Natural killer cell treated with Interleukin-12 subunit alpha and Interleukin-12 subunit beta and Interleukin-15 and Interleukin-18, amount 100 ng/mL, for 72 hours (primary cell): ENCODE measurements around the gene SYNGR1. TPM values are rescaled to one million over a fixed set of nuclear protein-coding genes. Genes with fewer than 3 reads are reported as not detected.
"Not testable (repeated sequence)": the region's sequence is repeated elsewhere in the genome, so short reads cannot be mapped to it uniquely, and the experiment has no call there.

ENCODE experiments used
- ATAC-seq, 2 donors: fragments of 150-1000 bp; cut with Tn5 transposase in 1 of 2; sonication (Bioruptor Pico), chemical (Tn5 transposase) in 1 of 2; 2 replicates each; pipeline ENCODE4 v1.10.0; 2021
- DNase-seq: peaks from one replicate; pipeline ENCODE4 v3.0.0; 2022; ENCODE audit warnings: low spot score
- H3K27ac Mint-ChIP-seq, 2 donors: 1 replicate in 1 of 2; 2 replicates in 1 of 2; pipeline ENCODE4 v1.8.0; 2022; ENCODE audit warnings: mixed read lengths in 2 of 2, mild to moderate bottlenecking in 1 of 2, moderate library complexity in 1 of 2
- H3K27me3 Mint-ChIP-seq, 2 donors: 1 replicate in 1 of 2; 2 replicates in 1 of 2; pipeline ENCODE4 v1.8.0; 2022; ENCODE audit warnings: mixed read lengths in 2 of 2
- H3K36me3 Mint-ChIP-seq: one replicate; pipeline ENCODE4 v1.8.0; 2022; ENCODE audit warnings: mixed read lengths
- H3K4me1 Mint-ChIP-seq, 2 donors: 1 replicate in 1 of 2; 2 replicates in 1 of 2; pipeline ENCODE4 v1.8.0; 2022; ENCODE audit warnings: low read depth in 2 of 2, mixed read lengths in 2 of 2, mild to moderate bottlenecking in 1 of 2
- H3K4me3 Mint-ChIP-seq: one replicate; pipeline ENCODE4 v1.8.0; 2022; ENCODE audit warnings: mixed read lengths
- H3K9me3 Mint-ChIP-seq: 2 replicates; pipeline ENCODE4 v1.8.0; 2022; ENCODE audit warnings: mixed read lengths
- total RNA-seq, 2 donors: library from RNA; stranded (reverse); gene quantifications; one replicate each; pipeline ENCODE4 v1.2.3, GENCODE V29; 2022

The SYNGR1 gene
- total RNA-seq, 2 donors from 2014 or later = 1.1 to 2.0 TPM

DNA sequence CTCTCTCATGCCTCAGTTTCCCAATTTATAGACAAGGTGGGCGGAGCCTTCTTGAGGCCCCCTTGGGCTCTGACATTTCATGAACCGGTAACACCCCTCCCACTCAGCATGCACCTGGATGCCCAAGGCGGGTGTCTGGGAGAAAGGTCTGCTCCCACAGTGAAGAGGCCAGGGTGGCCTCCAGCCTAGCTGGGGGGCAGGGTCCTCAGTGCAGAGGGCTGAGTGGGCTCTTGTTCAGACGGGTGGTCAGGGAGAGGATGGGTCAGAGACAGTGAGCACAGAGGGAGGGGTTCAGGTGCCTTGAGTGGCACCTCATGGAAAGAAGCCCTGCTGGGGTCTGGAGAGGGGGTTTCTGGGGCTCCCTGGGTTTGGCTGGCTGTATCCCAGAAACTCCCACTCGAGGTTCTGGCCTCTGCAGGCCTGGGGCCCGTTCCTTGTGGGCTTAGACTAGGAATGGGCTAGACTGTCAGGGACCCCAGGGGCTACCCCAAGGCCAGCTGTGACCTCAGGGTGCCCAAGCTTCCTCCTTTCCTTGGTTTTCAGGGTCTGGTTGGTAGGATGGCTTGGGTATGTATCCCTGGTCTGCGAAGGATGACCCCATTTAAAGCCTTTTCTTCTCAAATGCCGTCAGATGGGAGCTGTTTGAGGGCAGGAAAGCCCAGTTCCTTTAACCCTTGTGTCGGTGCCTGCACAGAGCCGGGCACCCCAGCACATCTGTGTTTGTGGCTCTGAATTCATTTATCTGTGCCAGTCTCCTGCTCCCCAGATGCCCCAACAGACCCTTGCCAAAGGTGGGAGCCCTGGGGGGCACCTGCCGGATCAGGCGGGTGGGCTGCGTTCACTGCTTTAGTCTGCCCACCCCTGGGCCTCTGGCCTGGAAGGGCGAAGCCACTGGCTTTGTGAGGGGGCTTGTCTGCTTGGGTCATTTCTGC lies 1.2 kb downstream of the SYNGR1 start:
- Mint-ChIP-seq H3K36me3 (no peaks in the 10 kb centered on the region), H3K4me1 (peaks cover 14 to 16% of the 10 kb centered on the region in 2 donors), H3K4me3 (peak overlapping the region; percentile 55), H3K27ac (peak overlapping the region in 1 of 2 donors; percentile 34), H3K27me3 (no peaks in the 10 kb centered on the region), H3K9me3 (no peaks in the 10 kb centered on the region)
- DNase-seq (no peak), ATAC-seq (no peak)

GRCh38 chr22:39351689-39352214 lies 2.0 kb downstream of the SYNGR1 start:
- DNase-seq = no peak
- H3K27ac Mint-ChIP-seq = peak overlapping the region in 1 of 2 donors; percentile 34

GRCh38 chr22:39352306-39352891 lies 2.6 kb downstream of the SYNGR1 start:
- no peak for DNase-seq
- no peaks in the 10 kb centered on the region for H3K36me3 Mint-ChIP-seq
- ATAC-seq = no peak
- peaks cover 14 to 18% of the 10 kb centered on the region in 2 donors for H3K4me1 Mint-ChIP-seq
- no peaks in the 10 kb centered on the region for H3K27me3 Mint-ChIP-seq
- H3K9me3 Mint-ChIP-seq = no peaks in the 10 kb centered on the region
- no peak overlapping the region for H3K4me3 Mint-ChIP-seq
- H3K27ac Mint-ChIP-seq = no peak overlapping the region

More at GRCh38 chr22:39351689-39352214, 2.0 kb downstream of the SYNGR1 start:
- Mint-ChIP-seq H3K4me3 (peak overlapping the region; percentile 55), H3K9me3 (no peaks in the 10 kb centered on the region), H3K36me3 (no peaks in the 10 kb centered on the region), H3K27me3 (no peaks in the 10 kb centered on the region), H3K4me1 (peaks cover 14 to 18% of the 10 kb centered on the region in 2 donors)
- ATAC-seq = peak in 1 of 2 donors; percentile 22

- Mint-ChIP-seq H3K4me3 (peak overlapping the region; percentile 8), H3K36me3 (no peaks in the 10 kb centered on the region), H3K27ac (no peak overlapping the region), H3K9me3 (no peaks in the 10 kb centered on the region), H3K27me3 (no peaks in the 10 kb centered on the region), H3K4me1 (peaks cover 14 to 18% of the 10 kb centered on the region in 2 donors)
- DNase-seq (peak; percentile 76), ATAC-seq (peak; percentile 70 to 84)
Observed at GRCh38 chr22:39353346-39353745, 3.6 kb downstream of the SYNGR1 start.

DNA sequence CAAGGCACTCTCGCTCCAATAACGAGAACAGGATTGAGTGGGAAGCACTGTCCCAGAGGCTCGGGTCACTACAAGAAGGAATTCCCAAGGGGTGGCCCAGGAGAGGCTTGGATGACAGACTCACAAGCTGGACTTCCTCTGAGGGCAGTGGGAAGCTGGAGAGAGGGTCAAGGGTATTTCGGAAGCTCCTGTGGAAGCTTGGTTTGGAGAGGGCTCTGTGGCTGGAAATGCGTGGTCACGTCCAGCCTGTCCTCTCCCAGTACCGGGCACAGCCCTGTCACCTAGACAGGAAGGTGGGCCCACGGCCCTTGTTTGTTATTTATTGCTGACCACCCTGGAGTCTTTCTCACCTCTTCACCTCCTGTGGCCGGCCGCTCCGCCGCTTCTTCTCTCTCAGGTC lies 5.3 kb downstream of the SYNGR1 start:
- Mint-ChIP-seq H3K9me3 (no peaks in the 10 kb centered on the region), H3K4me1 (peaks cover 9 to 11% of the 10 kb centered on the region in 2 donors), H3K27ac (no peak overlapping the region), H3K36me3 (no peaks in the 10 kb centered on the region), H3K4me3 (no peak overlapping the region), H3K27me3 (no peaks in the 10 kb centered on the region)
- DNase-seq (no peak), ATAC-seq (no peak)

DNA sequence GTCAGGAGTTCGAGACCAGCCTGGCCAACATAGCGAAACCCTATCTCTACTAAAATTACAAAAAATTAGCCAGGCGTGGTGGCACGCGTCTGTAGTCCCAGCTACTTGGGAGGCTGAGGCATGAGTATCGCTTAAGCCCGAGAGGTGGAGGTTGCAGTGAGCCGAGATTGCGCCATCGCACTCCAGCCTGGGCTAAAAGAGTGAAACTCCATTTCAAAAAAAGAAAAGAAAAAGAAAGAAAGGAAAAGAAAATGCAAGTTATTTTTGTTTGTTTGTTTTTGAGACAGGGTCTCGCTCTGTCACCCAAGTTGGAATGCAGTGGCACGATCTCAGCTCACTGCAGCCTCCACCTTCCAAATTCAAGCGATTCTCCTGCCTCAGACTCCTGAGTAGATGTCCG lies 6.0 kb downstream of the SYNGR1 start:
- H3K4me1 Mint-ChIP-seq = peaks cover 9 to 11% of the 10 kb centered on the region in 2 donors
- not testable (repeated sequence) for H3K27ac Mint-ChIP-seq, ATAC-seq, DNase-seq, H3K9me3 Mint-ChIP-seq, H3K36me3 Mint-ChIP-seq, H3K4me3 Mint-ChIP-seq, H3K27me3 Mint-ChIP-seq

GRCh38 chr22:39356464-39356863 lies 6.7 kb downstream of the SYNGR1 start:
- Mint-ChIP-seq H3K36me3 (no peaks in the 10 kb centered on the region), H3K27ac (no peak overlapping the region), H3K4me1 (peaks cover 6 to 9% of the 10 kb centered on the region in 2 donors), H3K27me3 (no peaks in the 10 kb centered on the region), H3K4me3 (no peak overlapping the region), H3K9me3 (no peaks in the 10 kb centered on the region)
- DNase-seq (no peak), ATAC-seq (no peak)

DNA sequence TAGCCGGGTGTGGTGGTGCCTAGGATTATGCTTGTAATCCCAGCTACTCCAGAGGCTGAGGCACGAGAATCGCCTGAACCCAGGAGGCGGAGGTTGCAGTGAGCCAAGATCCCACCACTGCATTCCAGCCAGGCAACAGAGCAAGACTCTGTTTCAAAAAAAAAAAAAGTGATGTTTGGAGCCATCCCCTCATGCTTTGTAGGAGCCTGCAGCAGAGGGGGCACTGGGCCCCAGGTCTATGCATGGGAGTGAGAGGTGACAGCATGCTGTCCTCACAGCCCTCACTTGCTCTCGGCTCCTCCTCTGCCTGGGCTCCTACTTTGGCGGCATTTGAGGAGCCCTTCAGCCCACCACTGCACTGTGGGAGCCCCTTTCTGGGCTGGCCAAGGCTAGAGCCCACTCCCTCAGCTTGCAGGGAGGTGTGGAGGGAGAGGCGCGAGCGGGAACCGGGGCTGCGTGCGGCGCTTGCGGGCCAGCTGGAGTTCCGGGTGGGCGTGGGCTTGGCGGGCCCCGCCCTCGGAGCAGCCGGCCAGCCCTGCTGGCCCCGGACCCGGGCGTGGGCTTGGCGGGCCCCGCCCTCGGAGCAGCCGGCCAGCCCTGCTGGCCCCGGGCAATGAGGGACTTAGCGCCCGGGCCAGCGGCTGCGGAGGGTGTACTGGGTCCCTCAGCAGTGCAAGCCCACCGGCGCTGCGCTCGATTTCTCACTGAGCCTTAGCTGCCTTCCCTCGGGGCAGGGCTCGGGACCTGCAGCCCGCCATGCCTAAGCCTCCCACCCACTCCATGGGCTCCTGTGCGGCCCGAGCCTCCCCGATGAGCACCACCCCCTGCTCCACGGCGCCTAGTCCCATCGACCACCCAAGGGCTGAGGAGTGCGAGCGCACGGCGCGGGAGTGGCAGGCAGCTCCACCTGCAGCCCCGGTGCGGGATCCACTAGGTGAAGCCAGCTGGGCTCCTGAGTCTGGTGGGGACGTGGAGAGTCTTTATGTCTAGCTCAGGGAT lies 7.6 kb downstream of the SYNGR1 start:
- not testable (repeated sequence) for H3K36me3 Mint-ChIP-seq, H3K4me1 Mint-ChIP-seq, H3K4me3 Mint-ChIP-seq, DNase-seq, H3K27ac Mint-ChIP-seq, ATAC-seq, H3K9me3 Mint-ChIP-seq, H3K27me3 Mint-ChIP-seq

DNA sequence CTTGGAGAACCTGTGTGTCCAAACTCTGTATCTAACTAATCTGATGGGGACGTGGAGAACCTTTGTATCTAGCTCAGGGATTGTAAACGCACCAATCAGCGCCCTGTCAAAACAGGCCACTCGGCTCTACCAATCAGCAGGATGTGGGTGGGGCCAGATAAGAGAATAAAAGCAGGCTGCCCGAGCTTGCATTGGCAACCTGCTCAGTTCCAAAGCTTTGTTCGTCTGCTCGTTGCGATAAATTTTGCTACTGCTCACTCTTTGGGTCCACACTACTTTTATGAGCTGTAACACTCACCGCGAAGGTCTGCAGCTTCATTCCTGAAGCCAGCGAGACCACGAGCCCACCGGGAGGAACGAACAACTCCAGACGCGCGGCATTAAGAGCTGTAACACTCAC lies 8.4 kb downstream of the SYNGR1 start:
- DNase-seq, H3K4me3 Mint-ChIP-seq, H3K36me3 Mint-ChIP-seq, ATAC-seq, H3K4me1 Mint-ChIP-seq, H3K27ac Mint-ChIP-seq, H3K9me3 Mint-ChIP-seq, H3K27me3 Mint-ChIP-seq: not testable (repeated sequence)

- Mint-ChIP-seq H3K9me3 (no peaks in the 10 kb centered on the region), H3K4me1 (peaks cover 0 to 11% of the 10 kb centered on the region in 2 donors), H3K27me3 (no peaks in the 10 kb centered on the region), H3K27ac (no peak overlapping the region), H3K36me3 (no peaks in the 10 kb centered on the region), H3K4me3 (no peak overlapping the region)
- no peak for ATAC-seq
- DNase-seq = no peak
Observed at GRCh38 chr22:39359659-39360195, 9.9 kb downstream of the SYNGR1 start.

DNA sequence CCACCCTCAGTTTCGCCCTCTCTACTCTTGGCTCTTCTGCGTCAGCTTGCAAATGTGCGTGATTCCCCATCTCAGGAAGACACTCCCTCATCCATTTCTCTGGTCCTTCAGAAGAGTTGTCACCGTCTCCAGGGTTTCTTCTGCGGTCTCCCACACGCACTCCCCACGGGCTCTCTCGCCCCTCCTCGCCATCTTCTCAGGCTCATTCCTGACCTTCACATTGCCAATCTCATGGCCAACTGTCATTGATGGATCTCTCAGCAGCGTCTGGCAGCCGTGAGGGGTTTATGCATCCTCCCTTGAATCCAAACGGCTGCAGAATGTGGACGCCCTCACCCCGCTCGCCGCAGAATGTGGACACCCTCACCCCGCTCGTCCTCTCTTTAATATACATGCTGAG lies 10.5 kb downstream of the SYNGR1 start:
- ATAC-seq = no peak
- DNase-seq = no peak
- H3K27ac Mint-ChIP-seq = no peak overlapping the region

GRCh38 chr22:39360674-39361413 lies 11.1 kb downstream of the SYNGR1 start:
- Mint-ChIP-seq H3K27ac (no peak overlapping the region), H3K4me1 (peaks cover 0 to 11% of the 10 kb centered on the region in 2 donors), H3K4me3 (no peak overlapping the region), H3K27me3 (no peaks in the 10 kb centered on the region), H3K9me3 (no peaks in the 10 kb centered on the region), H3K36me3 (no peaks in the 10 kb centered on the region)
- ATAC-seq = no peak
- peak; percentile 48 for DNase-seq

More for the DNA sequence above, 10.5 kb downstream of the SYNGR1 start:
- H3K4me3 Mint-ChIP-seq = no peak overlapping the region
- peaks cover 0 to 11% of the 10 kb centered on the region in 2 donors for H3K4me1 Mint-ChIP-seq
- no peaks in the 10 kb centered on the region for H3K9me3 Mint-ChIP-seq
- no peaks in the 10 kb centered on the region for H3K27me3 Mint-ChIP-seq
- no peaks in the 10 kb centered on the region for H3K36me3 Mint-ChIP-seq
